Brain microvascular endothelial cell (primary cell): Measurements from ENCODE around the gene ELP1.
A peak's percentile ranks its signal among the peaks of the same experiment; 100 is the strongest.

Source experiments
- DNase-seq: peaks from one replicate; pipeline ENCODE4 v3.0.0-alpha.2; 2020
- H3K27ac ChIP-seq: fragments of 250-450 bp; sonication (Bioruptor Pico); 2 replicates; pipeline ENCODE4 v1.5.1; 2020; ENCODE audit warnings: mild to moderate bottlenecking, moderate library complexity
- H3K27me3 ChIP-seq: fragments of 250-450 bp; sonication (Bioruptor Pico); replicated peaks from 2 replicates; pipeline ENCODE4 v1.5.1; 2020; ENCODE audit warnings: mild to moderate bottlenecking
- H3K36me3 ChIP-seq: fragments of 250-450 bp; sonication (Bioruptor Pico); replicated peaks from 2 replicates; pipeline ENCODE4 v1.5.1; 2020; ENCODE audit warnings: mild to moderate bottlenecking
- H3K4me3 ChIP-seq: 2 replicates; pipeline ENCODE4 v1.5.1; 2011; ENCODE audit warnings: low read depth, mild to moderate bottlenecking, control low read depth, low read length, moderate library complexity
- CTCF ChIP-seq: IDR thresholded peaks from 2 replicates; pipeline ENCODE4 v1.5.1; 2011; ENCODE audit warnings: low read depth, mild to moderate bottlenecking, moderate library complexity, low read length, control low read depth, inconsistent platforms; ENCODE audit errors: missing control alignments
- in situ Hi-C: cut with HindIII; loops from 2 replicates; pipeline ENCODE4 v1.10.0; 2017; ENCODE audit warnings: low sequenced_read_pairs, low pct_ligation_motif_present

The ELP1 gene

GRCh38 chr9:108831496-108832178, 102.3 kb downstream of the ELP1 start:
- no peaks in the 10 kb centered on the region for H3K27me3 ChIP-seq
- TF ChIP-seq CTCF: no peak
- H3K27ac ChIP-seq: no peak overlapping the region
- in situ Hi-C loops: no loop called here
- DNase-seq: peak; percentile 43
- no peaks in the 10 kb centered on the region for H3K36me3 ChIP-seq
- no peak overlapping the region for H3K4me3 ChIP-seq

GRCh38 chr9:108830272-108830671, 103.7 kb downstream of the ELP1 start:
- in situ Hi-C loops: no loop called here
- Histone ChIP-seq H3K4me3 (no peak overlapping the region), H3K36me3 (no peaks in the 10 kb centered on the region), H3K27ac (no peak overlapping the region), H3K27me3 (no peaks in the 10 kb centered on the region)
- no peak for TF ChIP-seq CTCF
- no peak for DNase-seq

- Histone ChIP-seq H3K4me3 (no peak overlapping the region), H3K36me3 (no peaks in the 10 kb centered on the region), H3K27me3 (no peaks in the 10 kb centered on the region), H3K27ac (no peak overlapping the region)
- TF ChIP-seq CTCF: no peak
- no peak for DNase-seq
- in situ Hi-C loops: no loop called here
Measured at GRCh38 chr9:108823829-108824228, 110.1 kb downstream of the ELP1 start.
